Liver (tissue), 9 donors: ENCODE measurements around the gene BTG4. TPM values are rescaled to one million over a fixed set of nuclear protein-coding genes. Genes with fewer than 3 reads are reported as not detected.

ENCODE experiments used
- DNase-seq: peaks from one replicate; pipeline ENCODE4 v3.0.0-alpha.2; 2017; ENCODE audit warnings: low spot score
- H3K27ac ChIP-seq, 2 donors: one replicate each; pipeline ENCODE4 v1.7.0; 2013; ENCODE audit warnings: inconsistent platforms in 2 of 2, low read length in 2 of 2, control low read depth in 1 of 2, low read depth in 1 of 2, mild to moderate bottlenecking in 1 of 2
- H3K27me3 ChIP-seq, 4 donors: one replicate each; pipeline versions ENCODE4 v1.6.1 to v1.7.0; 2013; ENCODE audit warnings: low read length in 3 of 4, inconsistent platforms in 1 of 4, mild to moderate bottlenecking in 1 of 4, moderate library complexity in 1 of 4; ENCODE audit not compliant: control insufficient read depth in 4 of 4, insufficient read depth in 4 of 4
- H3K36me3 ChIP-seq, 4 donors: one replicate each; pipeline versions ENCODE4 v1.6.1 to v1.7.0; 2013; ENCODE audit warnings: low read length in 3 of 4, mild to moderate bottlenecking in 3 of 4, low read depth in 1 of 4, moderate library complexity in 1 of 4; ENCODE audit not compliant: control insufficient read depth in 4 of 4, insufficient read depth in 3 of 4
- H3K4me1 ChIP-seq, 4 donors: one replicate each; pipeline versions ENCODE4 v1.6.1 to v1.7.0; 2013; ENCODE audit warnings: low read length in 3 of 4, mild to moderate bottlenecking in 3 of 4, moderate library complexity in 1 of 4; ENCODE audit not compliant: control insufficient read depth in 4 of 4, insufficient read depth in 4 of 4
- H3K4me3 ChIP-seq, 3 donors: one replicate each; pipeline versions ENCODE4 v1.6.1 to v1.7.0; 2013; ENCODE audit warnings: low read length in 3 of 3, control low read depth in 1 of 3, low read depth in 1 of 3, mild to moderate bottlenecking in 1 of 3
- H3K9ac ChIP-seq, 2 donors: one replicate each; pipeline ENCODE4 v1.7.0; 2013; ENCODE audit warnings: low read length in 2 of 2, mild to moderate bottlenecking in 2 of 2, moderate library complexity in 2 of 2, control low read depth in 1 of 2, low read depth in 1 of 2
- H3K9me3 ChIP-seq, 4 donors: one replicate each; pipeline versions ENCODE4 v1.6.1 to v1.7.0; 2013; ENCODE audit warnings: low read length in 3 of 4; ENCODE audit not compliant: control insufficient read depth in 4 of 4
- CTCF ChIP-seq: fragments of 150-350 bp; IDR thresholded peaks from 2 replicates; pipeline ENCODE4 v1.5.1; 2017; ENCODE audit warnings: improper control_type of control experiment, low read depth, low read length; ENCODE audit not compliant: missing input control
- EGR1 ChIP-seq, 2 donors: IDR thresholded peaks; 2 replicates each; pipeline ENCODE4 v1.6.1; 2016 to 2018; ENCODE audit warnings: antibody characterized with exemption in 2 of 2, low read depth in 2 of 2
- FOXA1 ChIP-seq: IDR thresholded peaks from 2 replicates; pipeline ENCODE4 v1.6.1; 2016; ENCODE audit warnings: antibody characterized with exemption
- FOXA2 ChIP-seq: IDR thresholded peaks from 2 replicates; pipeline ENCODE4 v1.6.1; 2016; ENCODE audit warnings: antibody characterized with exemption
- GABPA ChIP-seq, 2 donors: IDR thresholded peaks in 1 of 2; conservative IDR thresholded peaks in 1 of 2; 2 replicates each; pipeline ENCODE4 v1.6.1; 2016; ENCODE audit warnings: antibody characterized with exemption in 2 of 2, mild to moderate bottlenecking in 1 of 2, moderate library complexity in 1 of 2
- HNF4A ChIP-seq, 2 donors: conservative IDR thresholded peaks; 2 replicates each; pipeline ENCODE4 v1.6.1; 2016; ENCODE audit warnings: antibody characterized with exemption in 2 of 2, mild to moderate bottlenecking in 2 of 2
- HNF4G ChIP-seq: IDR thresholded peaks from 2 replicates; pipeline ENCODE4 v1.6.1; 2016; ENCODE audit warnings: antibody characterized with exemption
- NR2F2 ChIP-seq: IDR thresholded peaks from 2 replicates; pipeline ENCODE4 v1.6.1; 2016; ENCODE audit warnings: antibody characterized with exemption
- RAD21 ChIP-seq, 2 donors: IDR thresholded peaks; 2 replicates each; pipeline ENCODE4 v1.6.1; 2016; ENCODE audit warnings: antibody characterized with exemption in 2 of 2, mild to moderate bottlenecking in 2 of 2
- REST ChIP-seq: IDR thresholded peaks from 2 replicates; pipeline ENCODE4 v1.6.1; 2016; ENCODE audit warnings: antibody characterized with exemption, mild to moderate bottlenecking
- RXRA ChIP-seq, 2 donors: IDR thresholded peaks; 2 replicates each; pipeline ENCODE4 v1.6.1; 2017 to 2018; ENCODE audit warnings: antibody characterized with exemption in 2 of 2, mild to moderate bottlenecking in 1 of 2
- SP1 ChIP-seq: IDR thresholded peaks from 2 replicates; pipeline ENCODE4 v1.6.1; 2018; ENCODE audit warnings: antibody characterized with exemption, mild to moderate bottlenecking
- TAF1 ChIP-seq: conservative IDR thresholded peaks from 2 replicates; pipeline ENCODE4 v1.6.1; 2016; ENCODE audit warnings: antibody characterized with exemption, mild to moderate bottlenecking
- YY1 ChIP-seq: IDR thresholded peaks from 2 replicates; pipeline ENCODE4 v1.6.1; 2016; ENCODE audit warnings: antibody characterized with exemption, mild to moderate bottlenecking
- WGBS: extraction: QIAGEN DNeasy Blood & Tissue Kit; methylation state at CpG from one replicate; pipeline ENCODE4 v1.1.7; 2013; 5-methylcytosine and 5-hydroxymethylcytosine counted together
- polyA plus RNA-seq, 2 donors: library from polyadenylated mRNA; stranded (reverse) in 1 of 2; unstranded in 1 of 2; fragments of 200-250 nt in 1 of 2; fragments of >200 nt in 1 of 2; fragmentation: Nextera tagmentation in 1 of 2; extraction: Ambion mirVana in 1 of 2; gene quantifications; one replicate each; pipeline versions ENCODE4 v1.2.1 to v1.2.3, GENCODE V29; 2013 to 2015
- total RNA-seq, 2 donors: library from RNA; depleted of rRNA; stranded (reverse); fragments of >200 nt; gene quantifications; one replicate each; pipeline ENCODE4 v1.2.3, GENCODE V29; 2014
- TF ChIP-seq, protein P1 (sequence below): IDR thresholded peaks from 2 replicates; pipeline ENCODE4 v1.6.1; 2016; ENCODE audit warnings: antibody characterized with exemption
- TF ChIP-seq, protein P2 (sequence below): IDR thresholded peaks from 2 replicates; pipeline ENCODE4 v1.6.1; 2016; ENCODE audit warnings: antibody characterized with exemption
- donor health status: healthy.
- donor health status: healthy.
- donor health status: healthy.
- donor health status: healthy.
- donor health status: healthy.

BTG4 gene
- total and polyA plus RNA-seq, 4 donors: not detected

GRCh38 chr11:111449696-111450479 is 62.3 kb downstream of the BTG4 start:
- no peak for DNase-seq
- 94% methylated on average over 4 of the region's 4 CpGs for WGBS
- no peak for TF ChIP-seq GABPA (IDR thresholded peaks at IDR 0.05 in 1 of 2, conservative IDR thresholded peaks at IDR 0.05 in 1 of 2)
- TF ChIP-seq FOXA1: no peak
- TF ChIP-seq CTCF: no peak
- no peak for TF ChIP-seq RAD21 (IDR thresholded peaks at IDR 0.05)
- TF ChIP-seq, protein P1, sequence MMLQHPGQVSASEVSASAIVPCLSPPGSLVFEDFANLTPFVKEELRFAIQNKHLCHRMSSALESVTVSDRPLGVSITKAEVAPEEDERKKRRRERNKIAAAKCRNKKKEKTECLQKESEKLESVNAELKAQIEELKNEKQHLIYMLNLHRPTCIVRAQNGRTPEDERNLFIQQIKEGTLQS: no peak
- TF ChIP-seq YY1: no peak
- no peak for TF ChIP-seq FOXA2
- TF ChIP-seq NR2F2: no peak
- no peak for TF ChIP-seq HNF4A (conservative IDR thresholded peaks at IDR 0.05)
- TF ChIP-seq RXRA (IDR thresholded peaks at IDR 0.05): no peak
- TF ChIP-seq SP1: no peak
- TF ChIP-seq EGR1 (IDR thresholded peaks at IDR 0.05; ENCODE audit: low read depth in 2 of 2): no peak
- TF ChIP-seq REST: no peak
- Histone ChIP-seq H3K4me3 (no peak overlapping the region), H3K9ac (no peak overlapping the region), H3K27ac (no peak overlapping the region), H3K27me3 (no peaks in the 10 kb centered on the region), H3K36me3 (no peaks in the 10 kb centered on the region), H3K9me3 (no peaks in the 10 kb centered on the region), H3K4me1 (no peaks in the 10 kb centered on the region)

GRCh38 chr11:111448831-111449557 is 63.2 kb downstream of the BTG4 start:
- Histone ChIP-seq H3K9me3 (no peaks in the 10 kb centered on the region), H3K27me3 (no peaks in the 10 kb centered on the region), H3K9ac (no peak overlapping the region), H3K4me3 (no peak overlapping the region), H3K36me3 (no peaks in the 10 kb centered on the region), H3K27ac (no peak overlapping the region), H3K4me1 (no peaks in the 10 kb centered on the region)
- WGBS: 51% methylated on average over 11 of the region's 11 CpGs
- DNase-seq: no peak
- TF ChIP-seq EGR1 (IDR thresholded peaks at IDR 0.05; ENCODE audit: low read depth in 2 of 2) (no peak), FOXA1 (no peak), FOXA2 (no peak), RAD21 (IDR thresholded peaks at IDR 0.05) (no peak), GABPA (IDR thresholded peaks at IDR 0.05 in 1 of 2, conservative IDR thresholded peaks at IDR 0.05 in 1 of 2) (no peak), RXRA (IDR thresholded peaks at IDR 0.05) (no peak), HNF4A (conservative IDR thresholded peaks at IDR 0.05) (no peak), HNF4G (no peak), REST (no peak), TAF1 (no peak)
- TF ChIP-seq, protein P2, sequence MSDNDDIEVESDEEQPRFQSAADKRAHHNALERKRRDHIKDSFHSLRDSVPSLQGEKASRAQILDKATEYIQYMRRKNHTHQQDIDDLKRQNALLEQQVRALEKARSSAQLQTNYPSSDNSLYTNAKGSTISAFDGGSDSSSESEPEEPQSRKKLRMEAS: no peak
